B cell (primary cell): Measurements from ENCODE around the gene SMIM13. TPM values are rescaled to one million over a fixed set of nuclear protein-coding genes. Genes with fewer than 3 reads are reported as not detected.

Experiments used
- ATAC-seq: fragments of 200-7000 bp; cut with Tn5 transposase; one replicate; pipeline ENCODE4 v1.10.0; 2021; ENCODE audit warnings: low read depth, mild to moderate bottlenecking, moderate number of reproducible peaks, moderate library complexity
- CTCF ChIA-PET: fragments of 350-600 bp; sonication (Branson Sonifier 250); formaldehyde crosslinking; loops from one replicate; lab custom pipeline; 2021; ENCODE audit warnings: antibody characterized with exemption, inconsistent platforms; lab: Charles Lee
- POLR2A ChIA-PET: fragments of 350-600 bp; sonication (Branson Sonifier 250); formaldehyde crosslinking; loops from one replicate; lab custom pipeline; 2021; ENCODE audit warnings: antibody characterized with exemption; lab: Charles Lee
- DNase-seq: peaks from one replicate; pipeline ENCODE4 v3.0.0; 2013
- H2AFZ ChIP-seq: 2 replicates; pipeline ENCODE4 v1.6.1; 2012; ENCODE audit warnings: mild to moderate bottlenecking, low read depth, low read length; ENCODE audit not compliant: insufficient read depth, poor library complexity, severe bottlenecking
- H3K27ac ChIP-seq, 2 donors: 1 replicate in 1 of 2; 2 replicates in 1 of 2; pipeline ENCODE4 v1.5.1; 2012 to 2013; ENCODE audit warnings: low read length in 2 of 2, mild to moderate bottlenecking in 2 of 2, moderate library complexity in 1 of 2
- H3K27me3 ChIP-seq, 4 experiments: fragments of 200-600 bp in 1 of 4; sonication (generic) in 1 of 4; replicated peaks in 1 of 4; 1 replicate in 2 of 4; 2 replicates in 2 of 4; pipeline versions ENCODE4 v1.6.1 to v1.7.0; 2013 to 2016; ENCODE audit warnings: low read length in 3 of 4, mild to moderate bottlenecking in 2 of 4, mixed read lengths in 1 of 4, moderate library complexity in 1 of 4; ENCODE audit not compliant: insufficient read depth in 4 of 4, control insufficient read depth in 3 of 4; ENCODE audit errors: control extremely low read depth in 1 of 4
- H3K36me3 ChIP-seq, 2 experiments: replicated peaks in 1 of 2; 1 replicate in 1 of 2; 2 replicates in 1 of 2; pipeline versions ENCODE4 v1.6.1 to v1.7.1; 2013; ENCODE audit warnings: low read length in 1 of 2; ENCODE audit not compliant: insufficient read depth in 2 of 2, control insufficient read depth in 1 of 2; ENCODE audit errors: control extremely low read depth in 1 of 2, extremely low read depth in 1 of 2
- H3K4me1 ChIP-seq, 2 donors: fragments of 200-600 bp in 1 of 2; sonication (generic) in 1 of 2; 1 replicate in 1 of 2; 2 replicates in 1 of 2; pipeline versions ENCODE4 v1.5.1 to v1.6.1; 2013 to 2017; ENCODE audit warnings: low read length in 2 of 2; ENCODE audit not compliant: control insufficient read depth in 2 of 2, insufficient read depth in 2 of 2
- H3K4me2 ChIP-seq: replicated peaks from 2 replicates; pipeline ENCODE3; 2012; ENCODE audit warnings: mild to moderate bottlenecking, low read depth, low read length; ENCODE audit not compliant: poor library complexity, severe bottlenecking
- H3K4me3 ChIP-seq, 5 experiments: fragments of 200-600 bp in 1 of 5; sonication (generic) in 1 of 5; 1 replicate in 3 of 5; 2 replicates in 2 of 5; pipeline versions ENCODE4 v1.5.1 to v1.7.0; 2011 to 2016; ENCODE audit warnings: low read length in 4 of 5, mild to moderate bottlenecking in 4 of 5, low read depth in 2 of 5, control low read depth in 1 of 5, moderate library complexity in 1 of 5; ENCODE audit not compliant: insufficient read depth in 1 of 5; ENCODE audit errors: control extremely low read depth in 1 of 5, extremely low read depth in 1 of 5
- H3K79me2 ChIP-seq: fragments of 200-600 bp; sonication (generic); one replicate; pipeline ENCODE4 v1.6.0; 2016; ENCODE audit warnings: low read length; ENCODE audit not compliant: control insufficient read depth, insufficient read depth
- H3K9ac ChIP-seq: fragments of 200-600 bp; sonication (generic); 2 replicates; pipeline ENCODE4 v1.6.1; 2017; ENCODE audit warnings: mild to moderate bottlenecking, low read length, moderate library complexity
- H3K9me3 ChIP-seq, 3 donors: one replicate each; pipeline versions ENCODE4 v1.6.1 to v1.7.1; 2013; ENCODE audit warnings: low read length in 2 of 3; ENCODE audit not compliant: control insufficient read depth in 2 of 3, insufficient read depth in 1 of 3; ENCODE audit errors: control extremely low read depth in 1 of 3
- H4K20me1 ChIP-seq: 2 replicates; pipeline ENCODE4 v1.6.0; 2012; ENCODE audit warnings: mild to moderate bottlenecking, low read length; ENCODE audit not compliant: insufficient read depth, control insufficient read depth, poor library complexity, severe bottlenecking
- H3K27ac Mint-ChIP-seq: one replicate; pipeline ENCODE4 v1.8.0; 2021; ENCODE audit warnings: mixed read lengths
- H3K27me3 Mint-ChIP-seq: one replicate; pipeline ENCODE4 v1.8.0; 2021; ENCODE audit warnings: mixed read lengths
- H3K4me1 Mint-ChIP-seq: one replicate; pipeline ENCODE4 v1.8.0; 2021; ENCODE audit warnings: mixed read lengths
- H3K4me3 Mint-ChIP-seq: one replicate; pipeline ENCODE4 v1.8.0; 2021; ENCODE audit warnings: mixed read lengths
- H3K9me3 Mint-ChIP-seq: one replicate; pipeline ENCODE4 v1.8.0; 2022; ENCODE audit warnings: mixed read lengths; ENCODE audit not compliant: insufficient read depth
- CTCF ChIP-seq: fragments of 200-600 bp; IDR thresholded peaks from one replicate; pipeline ENCODE4 v1.8.0; 2022; ENCODE audit warnings: antibody characterized with exemption, mild to moderate bottlenecking
- EZH2 ChIP-seq: IDR thresholded peaks from 2 replicates; pipeline ENCODE4 v1.6.1; 2012; ENCODE audit warnings: borderline replicate concordance, low read depth, mild to moderate bottlenecking, moderate library complexity, low read length; ENCODE audit not compliant: insufficient read depth, poor library complexity, severe bottlenecking
- WGBS: methylation state at CpG from one replicate; pipeline ENCODE4 v1.1.5; 2013; ENCODE audit warnings: missing lambda C conversion rate; ENCODE audit not compliant: insufficient coverage; 5-methylcytosine and 5-hydroxymethylcytosine counted together
- intact Hi-C: fragments of 100-400 bp; cut with micrococcal nuclease; formaldehyde crosslinking; loops from one replicate; pipeline ENCODE4 v1.10.0; 2022
- polyA plus RNA-seq: library from polyadenylated mRNA; depleted of rRNA; stranded (reverse); fragments of >200 nt; gene quantifications from 2 replicates; pipeline ENCODE4 v1.2.3, GENCODE V29; 2012
- total RNA-seq, 2 donors: library from RNA; stranded (reverse); fragments of 120-200 nt in 1 of 2; gene quantifications; 1 replicate in 1 of 2; 2 replicates in 1 of 2; pipeline versions ENCODE4 v1.2.3 to v1.2.4, GENCODE V29; 2013 to 2022

SMIM13 gene
- total and polyA plus RNA-seq, 2 donors (not counting 1 experiment from before 2014, with no cell fraction given) = 2.1 to 5.5 TPM

GRCh38 chr6:11181478-11182136 lies 88.0 kb downstream of the SMIM13 start:
- Histone ChIP-seq H3K36me3 (peaks cover 7 to 35% of the 10 kb centered on the region in 2 experiments), H3K4me1 (no peaks in the 10 kb centered on the region), H3K4me2 (no peak overlapping the region), H3K9me3 (peaks cover 0 to 9% (median 4%) of the 10 kb centered on the region in 3 donors), H3K27ac (no peak overlapping the region), H3K27me3 (no peaks in the 10 kb centered on the region), H3K4me3 (no peak overlapping the region), H3K9ac (no peak overlapping the region), H2AFZ (no peak overlapping the region), H4K20me1 (no peaks in the 10 kb centered on the region), H3K79me2 (no peaks in the 10 kb centered on the region)
- CTCF ChIA-PET = interaction anchor here (0.7 kb wide), 1 partner anchor 314 kb away, joined by 3 read pairs; no protein-coding TSS in a partner anchor
- Mint-ChIP-seq H3K4me3 (no peak overlapping the region), H3K27me3 (no peaks in the 10 kb centered on the region), H3K4me1 (no peaks in the 10 kb centered on the region), H3K9me3 (peaks cover 3% of the 10 kb centered on the region), H3K27ac (no peak overlapping the region)
- ATAC-seq (no peak), DNase-seq (no peak)
- TF ChIP-seq CTCF = no peak
- no peak for TF ChIP-seq EZH2
- intact Hi-C loops = no loop called here
- POLR2A ChIA-PET = no interaction called here
- WGBS = no CpG with 5 or more reads among the region's 3 CpGs

DNA sequence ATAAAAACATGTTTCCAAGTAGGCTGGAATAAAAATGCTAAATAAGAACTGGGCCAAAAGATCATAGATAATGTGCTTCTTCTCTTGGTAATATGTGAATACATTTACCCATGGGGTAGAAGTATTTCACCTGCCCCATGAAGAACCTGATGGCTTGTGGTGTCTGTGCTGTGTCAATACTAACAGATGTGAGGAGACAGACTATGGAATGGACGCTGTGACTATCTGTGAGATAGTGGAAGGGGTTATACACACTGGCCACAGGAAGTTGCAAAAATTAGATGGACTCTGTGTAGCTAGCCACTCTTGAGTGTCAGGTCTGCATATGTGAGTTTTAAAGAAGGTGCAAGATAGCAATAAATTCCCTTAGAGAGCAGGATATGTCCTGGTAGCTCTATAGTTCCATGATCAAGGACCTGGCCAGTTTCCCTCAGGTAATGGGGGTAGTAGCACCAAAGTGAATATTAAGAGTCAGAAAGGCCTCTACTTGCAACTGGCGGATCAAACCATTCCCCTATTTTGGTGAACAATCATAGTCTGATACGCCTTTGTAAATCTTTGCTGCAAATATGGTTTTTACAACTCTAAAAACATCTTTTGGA lies 90.2 kb downstream of the SMIM13 start:
- H3K9ac ChIP-seq = no peak overlapping the region
- H3K27ac Mint-ChIP-seq = no peak overlapping the region
- no peaks in the 10 kb centered on the region for H3K27me3 ChIP-seq
- TF ChIP-seq CTCF (no peak), EZH2 (no peak)
- CTCF ChIA-PET = interaction anchor here (0.9 to 3.7 kb wide), 3 partner anchors 11 to 312 kb away, joined by 3 to 19 read pairs (median 6); no protein-coding TSS in a partner anchor
- 100% methylated on average over 1 of the region's 3 CpGs for WGBS
- no peak overlapping the region for H3K4me3 ChIP-seq
- H3K9me3 ChIP-seq = peaks cover 0 to 9% (median 4%) of the 10 kb centered on the region in 3 donors
- H3K27me3 Mint-ChIP-seq = no peaks in the 10 kb centered on the region
- intact Hi-C loops = no loop called here
- POLR2A ChIA-PET = no interaction called here
- no peaks in the 10 kb centered on the region for H3K4me1 Mint-ChIP-seq
- peaks cover 11 to 57% of the 10 kb centered on the region in 2 experiments for H3K36me3 ChIP-seq
- H2AFZ ChIP-seq = no peak overlapping the region
- DNase-seq (no peak), ATAC-seq (no peak)
- H3K79me2 ChIP-seq = no peaks in the 10 kb centered on the region
- no peak overlapping the region for H3K4me3 Mint-ChIP-seq
- no peaks in the 10 kb centered on the region for H4K20me1 ChIP-seq
- no peak overlapping the region for H3K27ac ChIP-seq
- peaks cover 3% of the 10 kb centered on the region for H3K9me3 Mint-ChIP-seq
- no peaks in the 10 kb centered on the region for H3K4me1 ChIP-seq
- H3K4me2 ChIP-seq = no peak overlapping the region
